ENCODE results near the gene NOX4.

Gene NOX4
- long read RNA-seq, donor 1, partial matches to known transcripts, result 0 of 5 reads
- long read RNA-seq, donor 1, other reads (novel, unspliced or antisense), result 0 of 5 reads
- long read RNA-seq, donor 2, partial matches to known transcripts, result 0 of 6 reads
- long read RNA-seq, donor 2, other reads (novel, unspliced or antisense), result 0 of 6 reads
- long read RNA-seq, donor 3, partial matches to known transcripts, result 7 of 8 reads
- long read RNA-seq, donor 3, other reads (novel, unspliced or antisense), result 0 of 8 reads
- long read RNA-seq, donor 4, partial matches to known transcripts, result 0 of 5 reads
- long read RNA-seq, donor 4, other reads (novel, unspliced or antisense), result 0 of 5 reads
- long read RNA-seq, donor 5, partial matches to known transcripts, result 0 of 3 reads
- long read RNA-seq, donor 5, other reads (novel, unspliced or antisense), result 0 of 3 reads
- long read RNA-seq, donor 6, partial matches to known transcripts, result 0 of 6 reads
- long read RNA-seq, donor 6, other reads (novel, unspliced or antisense), result 0 of 6 reads
- long read RNA-seq, donor 7, transcript NOX4-201 (18 exons, 2,388 nt), result major isoform, 7 of 9 reads
- long read RNA-seq, donor 7, partial matches to known transcripts, result 0 of 9 reads
- long read RNA-seq, donor 7, other reads (novel, unspliced or antisense), result 0 of 9 reads
- long read RNA-seq, donor 8, partial matches to known transcripts, result 0 of 7 reads
- long read RNA-seq, donor 8, other reads (novel, unspliced or antisense), result 0 of 7 reads

DNA sequence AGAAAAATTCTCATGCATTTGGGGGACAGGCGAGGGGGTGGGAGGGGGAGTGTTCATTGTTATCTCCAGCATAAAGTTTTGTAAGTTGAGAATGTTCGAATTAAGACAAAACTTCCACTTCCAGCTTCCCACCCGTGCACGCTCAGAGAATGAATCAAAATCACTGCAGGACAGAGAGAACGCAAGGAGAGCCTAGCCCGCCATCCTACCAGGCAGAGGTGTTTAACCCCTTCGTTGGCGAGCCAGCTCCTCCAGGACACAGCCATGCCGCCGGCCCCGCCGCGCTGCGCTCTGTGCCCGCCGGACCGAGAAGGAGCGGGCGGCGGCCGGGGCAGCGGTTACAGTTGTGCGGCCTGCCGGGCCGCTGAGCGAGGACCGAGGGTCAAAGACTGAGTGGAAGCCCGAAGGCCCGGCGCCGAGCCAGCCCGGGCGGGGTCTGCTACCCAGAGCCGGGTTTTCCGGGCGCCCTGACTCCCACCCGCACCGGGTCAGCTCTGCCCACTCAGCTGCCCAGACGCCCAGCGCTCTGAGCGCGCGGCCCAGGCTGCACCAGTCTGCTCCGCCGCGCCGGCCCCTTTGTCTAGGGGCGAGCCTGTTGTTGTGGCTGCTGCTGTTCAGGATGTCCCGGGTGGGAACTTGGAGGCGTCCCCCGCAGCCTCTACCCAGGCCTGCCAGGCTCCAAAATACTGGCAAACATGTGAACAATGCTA lies at the start of gene NOX4:
Gene NOX4, minus strand, starts transcription at position 395 of the 710 bp plus-strand sequence. Its CDS starts 129 bp downstream, at position 266.
- peak; percentile 97 for DNase-seq

DNA sequence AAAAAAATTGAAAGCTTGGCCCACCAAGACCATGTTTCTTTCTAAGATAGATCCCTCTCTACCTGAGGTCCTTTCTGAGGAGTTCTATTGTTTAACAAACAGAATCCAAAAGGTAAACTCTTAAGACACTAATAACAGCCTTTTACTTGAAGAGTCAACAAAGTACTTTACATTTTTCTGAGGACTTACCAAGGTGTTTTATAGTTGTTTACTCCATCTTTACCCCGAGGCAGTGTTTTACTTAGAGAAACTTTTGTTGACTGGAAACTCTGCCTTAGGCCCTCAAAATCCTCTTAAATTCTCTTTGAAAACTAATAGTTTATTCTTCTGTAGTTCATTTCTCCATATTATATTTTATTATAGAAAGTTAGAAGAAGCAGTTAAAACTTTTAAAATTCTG lies 49.7 kb upstream of the NOX4 start:
- no peak for DNase-seq

DNA sequence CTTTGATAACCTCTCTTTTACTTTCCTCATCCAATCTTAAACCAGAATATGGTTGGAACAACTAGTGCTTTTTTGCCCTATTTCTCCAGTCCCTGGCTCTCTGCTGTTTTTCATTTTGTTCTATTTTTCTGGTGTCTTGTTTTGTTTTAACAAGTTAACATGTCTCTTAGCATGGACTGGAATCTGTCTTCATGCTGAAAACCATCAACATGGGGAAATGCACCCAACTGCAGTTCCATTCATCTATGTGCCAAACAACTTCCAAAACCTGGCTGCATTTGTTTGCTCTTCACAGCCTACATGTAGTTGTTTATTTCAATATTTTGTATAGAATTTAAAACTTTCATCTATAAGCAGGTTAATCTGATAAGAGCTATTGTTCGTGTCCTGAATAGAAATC lies 46.8 kb upstream of the NOX4 start:
- no peak for DNase-seq

DNA sequence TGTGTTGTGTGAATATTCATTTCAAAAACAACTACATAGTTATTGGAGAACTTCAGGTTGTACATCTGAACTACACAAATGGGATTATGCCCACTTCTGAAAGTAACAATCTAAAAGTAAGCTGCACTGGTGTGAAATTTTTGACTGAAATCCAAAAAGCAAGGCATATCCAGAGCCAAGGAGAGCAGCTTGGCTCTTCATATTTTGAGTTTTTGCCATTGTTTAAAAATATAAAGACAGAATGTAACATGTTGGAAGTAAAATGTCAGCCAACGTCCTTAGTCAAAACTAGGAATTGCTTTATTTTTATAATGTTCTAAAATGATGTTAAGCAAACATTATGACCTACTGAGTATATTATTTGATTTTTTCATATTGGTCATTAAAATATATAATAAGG lies 45.8 kb upstream of the NOX4 start:
- no peak for DNase-seq

DNA sequence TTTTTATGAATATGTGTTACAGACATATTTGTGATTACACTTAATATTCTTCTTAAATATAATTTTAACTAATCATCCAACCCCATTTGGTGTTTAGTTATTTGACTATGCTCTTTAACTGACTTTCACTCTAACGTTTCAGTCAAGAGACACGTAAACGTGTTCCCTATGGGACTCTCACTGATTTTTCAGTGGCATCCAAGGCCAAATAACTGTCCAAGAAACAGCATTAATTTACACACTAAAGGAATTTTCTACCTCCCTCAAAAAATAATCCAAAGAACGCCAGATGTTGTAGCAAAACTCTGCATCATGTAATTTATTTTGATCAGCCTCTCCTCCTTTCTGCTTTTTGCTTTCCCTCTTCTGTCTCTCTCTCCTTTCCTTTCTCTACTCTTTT lies 44.0 kb upstream of the NOX4 start:
- DNase-seq, result no peak

DNA sequence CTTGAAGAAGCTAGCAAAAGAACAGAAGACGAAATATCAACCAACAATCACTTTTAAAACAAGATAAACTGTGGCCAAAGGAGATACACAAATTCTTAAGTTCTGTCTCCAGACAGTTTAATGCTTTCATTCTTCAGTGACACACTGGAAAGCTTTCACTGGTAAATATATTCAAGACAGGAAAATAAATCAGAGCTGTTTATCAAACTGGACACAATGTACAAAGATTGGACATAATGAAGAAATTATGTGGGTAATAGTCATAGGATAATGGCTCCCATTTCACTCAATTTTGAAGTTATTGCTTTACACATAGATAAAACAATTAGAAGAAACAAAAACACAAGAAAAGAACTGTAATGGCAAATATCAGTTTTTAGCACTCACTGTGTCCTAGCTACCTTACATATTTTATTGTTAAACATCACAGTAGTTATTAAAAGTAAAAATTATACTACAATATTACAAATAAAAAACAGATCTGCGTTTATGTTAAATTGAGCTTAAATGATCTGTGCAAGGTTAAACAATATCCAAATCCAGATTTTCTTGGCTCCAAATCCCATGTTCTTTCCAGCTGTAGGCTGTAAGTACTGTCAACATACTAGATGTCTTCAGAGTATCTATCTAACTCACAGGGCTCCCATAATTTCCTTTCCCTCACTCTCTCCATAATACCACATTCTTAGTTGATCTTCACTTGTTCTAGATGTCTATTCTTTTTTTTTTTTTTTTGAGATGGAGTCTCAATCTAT lies 38.6 kb upstream of the NOX4 start:
- no peak for DNase-seq

DNA sequence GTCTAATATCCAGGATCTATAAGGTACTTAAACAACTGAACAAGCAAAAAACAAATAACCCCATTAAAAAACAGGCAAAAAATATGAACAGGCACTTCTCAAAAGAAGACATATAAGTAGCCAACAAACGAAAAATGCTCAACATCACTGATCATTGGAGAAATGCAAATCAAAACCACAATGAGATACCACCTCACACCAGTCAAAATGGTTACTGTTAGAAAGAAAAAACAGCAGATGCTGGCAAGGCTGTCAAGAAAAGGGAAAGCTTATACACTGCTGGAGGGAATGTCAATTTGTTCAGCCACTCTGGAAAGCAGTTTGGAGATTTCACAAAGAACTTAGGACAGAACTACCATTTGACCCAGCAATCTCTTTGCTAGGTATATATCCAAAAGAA lies 30.6 kb upstream of the NOX4 start:
- no peak for DNase-seq

DNA sequence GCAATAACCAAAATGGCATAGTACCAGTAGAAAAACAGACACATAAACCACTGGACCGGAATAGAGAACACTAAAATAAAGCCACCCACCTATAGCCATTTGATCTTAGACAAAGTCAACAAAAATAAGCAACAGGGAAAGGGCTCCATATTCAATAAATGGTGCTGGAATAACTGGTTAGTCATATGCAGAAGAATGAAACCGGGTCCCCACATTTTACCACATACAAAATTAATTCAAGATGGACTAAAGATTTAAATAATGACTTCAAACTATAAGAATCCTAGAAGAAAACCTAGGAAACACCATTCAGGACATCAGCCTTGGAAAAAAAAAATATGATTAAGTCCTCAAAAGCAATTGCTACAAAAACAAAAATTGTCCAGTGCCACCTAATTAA lies 30.1 kb upstream of the NOX4 start:
- DNase-seq, result no peak

DNA sequence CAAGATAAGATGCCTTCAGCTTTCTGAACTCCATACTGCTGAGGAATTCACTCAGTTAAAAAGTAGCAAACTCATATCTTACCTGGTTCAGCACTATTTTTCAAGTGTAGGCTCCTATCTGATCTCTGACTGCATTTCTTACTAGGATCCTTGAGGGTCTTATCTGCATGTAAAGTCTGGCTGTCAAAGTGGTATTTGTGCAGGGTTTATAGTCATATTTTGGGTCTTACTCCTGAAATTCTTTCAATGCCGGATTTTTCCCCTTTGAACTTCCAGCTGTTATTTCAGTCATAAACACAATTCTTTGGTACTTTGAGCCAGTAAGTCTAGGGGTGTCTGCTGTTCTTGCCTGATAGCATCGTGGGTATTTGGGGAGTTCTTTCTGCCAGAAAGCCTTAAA lies 25.3 kb upstream of the NOX4 start:
- DNase-seq, result no peak

DNA sequence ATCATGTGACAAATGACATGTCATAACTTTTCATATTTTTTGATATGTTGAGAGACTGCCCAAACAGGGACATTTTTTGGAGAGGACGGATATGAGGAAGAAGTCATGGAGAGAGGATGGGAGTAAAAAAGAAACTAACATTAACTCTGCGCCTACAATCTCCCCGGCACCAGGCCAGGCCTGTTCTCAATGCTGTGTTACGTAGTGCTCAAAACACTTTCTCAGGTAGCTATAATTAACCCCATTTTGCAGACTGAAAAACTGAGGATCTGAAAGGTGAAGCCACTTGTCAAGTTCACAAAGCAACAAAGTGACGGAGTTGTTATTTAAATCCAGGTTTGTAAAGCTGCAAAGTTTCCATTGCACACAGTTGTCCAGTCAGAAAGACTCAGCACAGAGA lies 17.4 kb upstream of the NOX4 start:
- no peak for DNase-seq

DNA sequence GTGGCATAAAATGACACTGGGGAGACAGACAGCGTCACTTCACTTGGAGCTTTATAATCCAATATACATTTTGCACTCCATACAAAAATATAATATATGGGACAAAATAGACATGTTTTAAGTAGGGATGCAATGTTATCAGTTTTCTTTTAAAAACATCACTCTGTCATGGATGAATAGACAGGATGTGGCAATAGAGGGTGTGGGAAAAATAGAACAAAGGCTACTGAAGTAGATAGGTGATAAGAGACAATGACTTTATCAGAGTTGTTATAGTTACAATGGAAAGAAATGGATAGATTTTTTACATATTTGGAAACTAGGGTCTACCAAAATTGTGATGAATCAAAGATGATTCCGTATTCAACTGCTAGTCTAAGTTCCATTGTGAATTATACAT lies 13.1 kb upstream of the NOX4 start:
- DNase-seq, result no peak

DNA sequence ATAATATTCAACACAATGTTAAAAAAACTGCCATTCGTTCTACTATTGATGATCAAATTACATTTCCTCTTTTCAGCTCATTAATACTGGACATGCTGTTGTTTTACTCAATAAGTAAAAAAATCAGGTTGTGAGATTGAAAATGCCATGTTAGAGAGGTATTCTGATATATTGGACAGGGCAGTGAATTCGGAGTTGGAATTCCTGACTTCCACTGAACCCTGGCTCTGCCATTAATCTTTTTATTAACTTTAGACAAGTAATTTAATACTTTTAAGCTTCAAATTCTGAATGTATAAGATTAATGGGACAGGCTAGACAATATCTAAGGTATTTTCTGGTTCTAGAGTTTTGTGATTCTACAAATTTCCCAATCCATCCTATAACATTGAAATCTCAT lies 12.2 kb upstream of the NOX4 start:
- DNase-seq, result no peak

DNA sequence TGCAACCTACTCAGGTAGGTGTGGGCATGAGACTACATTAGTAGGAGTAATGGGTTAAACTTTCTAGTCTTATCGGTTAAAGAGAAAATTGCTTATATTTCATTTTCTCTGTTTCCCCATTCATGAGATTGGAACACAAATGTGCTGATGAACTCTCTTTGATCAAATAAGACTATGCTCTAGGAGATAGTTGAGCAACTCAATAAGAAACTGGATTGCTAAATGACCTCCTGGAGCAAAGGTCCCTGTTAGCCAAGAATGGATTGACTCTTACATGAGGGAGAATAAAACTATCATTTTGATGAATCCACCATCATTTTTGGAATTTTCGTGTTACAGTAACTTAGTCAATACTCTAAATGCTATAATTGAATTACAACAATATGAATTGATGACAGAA lies 11.1 kb upstream of the NOX4 start:
- no peak for DNase-seq

DNA sequence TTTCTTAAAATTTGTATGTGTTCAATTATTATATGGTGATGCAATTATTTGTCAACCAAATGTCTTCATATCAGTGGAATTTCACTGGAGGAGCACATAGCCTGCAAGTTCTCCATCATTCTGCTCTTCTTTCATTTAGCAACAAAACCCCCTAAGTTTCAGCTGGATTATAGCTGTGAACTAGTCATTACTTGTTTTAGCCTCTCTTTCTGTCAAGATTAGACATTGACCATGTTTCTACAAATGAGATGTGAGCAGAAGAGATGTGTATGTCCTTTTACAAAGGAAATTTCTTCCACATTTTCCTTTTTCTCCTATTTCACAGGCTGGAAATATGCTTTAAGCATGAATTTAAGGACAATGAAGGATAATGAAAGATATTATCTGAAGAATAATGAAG lies 9.2 kb upstream of the NOX4 start:
- DNase-seq, result no peak

DNA sequence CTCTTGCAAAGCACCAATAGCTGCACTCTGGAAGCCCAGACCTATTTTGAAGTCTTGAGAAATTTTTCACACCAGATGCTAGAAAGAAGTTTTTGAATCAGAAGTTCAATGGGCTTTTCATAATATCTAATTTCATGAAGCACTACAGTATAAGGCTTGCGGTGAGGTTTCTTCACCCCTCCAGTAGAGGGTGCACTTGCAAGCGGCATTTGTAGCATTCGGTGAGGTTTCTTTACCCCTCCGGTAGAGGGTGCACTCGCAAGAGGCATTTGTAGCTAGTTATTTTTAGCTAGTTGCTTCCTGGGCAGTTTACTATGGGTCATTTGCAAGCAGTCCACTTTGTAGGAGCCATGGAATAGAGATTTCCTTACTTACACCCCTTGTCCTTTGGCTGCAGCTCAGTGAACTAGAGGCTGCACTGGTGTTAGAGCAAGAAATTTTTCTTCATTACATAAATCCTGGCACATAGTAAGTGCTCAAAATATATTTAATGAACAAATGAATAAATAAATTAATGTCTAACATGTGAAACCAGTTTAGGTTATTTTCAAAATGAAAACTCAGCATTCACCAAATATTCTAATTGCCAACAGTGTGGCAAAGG lies 7.8 kb upstream of the NOX4 start:
- DNase-seq, result no peak

DNA sequence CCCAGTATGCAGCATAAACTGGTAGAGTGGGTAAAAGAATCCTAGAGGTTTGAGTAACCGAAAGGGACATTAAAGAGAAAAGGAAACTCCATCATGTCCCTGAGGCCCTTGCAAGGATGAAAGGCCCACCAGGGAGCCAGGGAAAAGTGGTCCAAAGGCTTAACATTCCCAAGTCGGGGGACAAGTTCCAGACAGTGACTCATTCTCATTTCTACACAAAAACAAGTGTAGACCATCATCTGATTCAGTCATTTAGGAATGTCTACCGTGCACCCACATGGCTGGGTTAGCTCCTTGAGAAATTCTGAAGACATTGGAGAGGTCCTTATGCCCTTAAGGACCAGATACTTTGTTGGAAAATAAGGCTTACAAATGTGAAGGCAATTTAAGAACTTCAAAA lies 4.8 kb upstream of the NOX4 start:
- DNase-seq, result no peak

DNA sequence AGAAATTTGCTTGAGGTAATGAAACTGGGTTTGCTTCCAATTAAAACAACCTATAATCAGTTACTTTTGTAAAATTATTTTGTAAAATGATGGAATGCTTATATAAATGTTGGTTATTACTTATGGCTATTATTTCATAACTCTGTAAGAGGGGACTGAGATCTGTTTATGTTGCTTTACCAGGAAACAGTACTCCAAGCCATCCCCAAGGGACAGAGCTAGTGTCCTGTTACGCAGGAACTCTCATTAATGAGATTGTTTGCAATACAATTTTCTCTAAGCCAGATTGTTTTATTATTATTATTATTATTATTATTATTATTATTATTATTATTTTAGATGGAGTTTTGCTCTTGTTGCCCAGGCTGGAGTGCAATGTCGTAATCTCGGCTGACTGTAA lies 2.3 kb upstream of the NOX4 start:
- no peak for DNase-seq

DNA sequence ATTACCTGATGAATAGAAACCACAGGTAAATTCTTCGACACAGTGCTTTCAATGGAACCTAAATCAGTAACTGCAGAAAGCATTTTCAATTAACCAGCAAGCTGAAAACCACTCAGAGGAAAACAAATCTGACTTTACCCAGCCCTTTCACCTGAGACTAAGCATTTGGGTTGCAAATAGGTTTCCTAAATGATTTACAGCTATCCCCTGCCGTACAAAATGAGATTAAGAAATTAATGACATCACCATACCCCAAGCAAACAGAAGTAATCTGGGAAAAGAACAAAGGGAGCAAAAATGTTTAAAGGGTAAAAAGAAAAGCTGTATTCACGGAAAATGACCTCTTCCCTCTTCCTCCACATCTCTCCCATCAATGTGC lies 584 bp downstream of the NOX4 start:
- DNase-seq, result no peak

DNA sequence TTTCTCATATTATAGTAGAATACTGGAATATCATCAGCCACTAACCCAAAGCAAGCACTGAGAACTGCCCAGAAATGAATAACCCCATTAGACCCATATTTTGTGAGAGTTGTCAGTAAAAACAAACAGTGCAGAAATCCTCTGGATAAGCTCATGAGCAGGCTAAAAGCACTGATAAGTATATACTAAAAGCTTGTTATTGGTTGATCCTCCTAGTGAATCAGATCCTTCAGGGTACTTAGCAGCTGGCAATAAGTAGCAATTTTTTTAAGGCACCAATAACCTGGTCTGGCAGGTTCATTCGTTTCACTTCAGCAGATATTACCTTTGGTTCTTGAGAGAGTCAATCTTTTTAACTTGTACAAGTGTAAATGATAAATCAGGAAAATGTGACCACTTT lies 1.2 kb downstream of the NOX4 start:
- DNase-seq, result no peak

DNA sequence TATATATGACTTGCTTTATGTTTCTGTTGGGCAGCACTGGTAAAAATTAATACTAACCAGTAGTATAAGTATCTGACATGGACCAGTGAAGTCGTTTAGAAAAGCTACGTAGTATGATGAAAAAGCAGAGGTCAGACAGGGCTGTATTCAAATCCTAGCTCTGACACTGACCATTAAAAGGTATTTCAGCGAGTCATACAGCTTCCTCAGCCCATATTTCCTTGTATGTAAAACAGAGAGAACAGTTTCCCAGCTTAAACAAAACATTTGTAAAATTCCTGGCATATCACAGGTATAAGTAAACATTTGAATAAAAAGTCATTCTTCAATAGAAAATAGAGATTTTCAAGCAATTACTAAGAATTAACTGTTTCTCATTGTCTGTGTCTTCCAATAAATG lies 4.2 kb downstream of the NOX4 start:
- no peak for DNase-seq

DNA sequence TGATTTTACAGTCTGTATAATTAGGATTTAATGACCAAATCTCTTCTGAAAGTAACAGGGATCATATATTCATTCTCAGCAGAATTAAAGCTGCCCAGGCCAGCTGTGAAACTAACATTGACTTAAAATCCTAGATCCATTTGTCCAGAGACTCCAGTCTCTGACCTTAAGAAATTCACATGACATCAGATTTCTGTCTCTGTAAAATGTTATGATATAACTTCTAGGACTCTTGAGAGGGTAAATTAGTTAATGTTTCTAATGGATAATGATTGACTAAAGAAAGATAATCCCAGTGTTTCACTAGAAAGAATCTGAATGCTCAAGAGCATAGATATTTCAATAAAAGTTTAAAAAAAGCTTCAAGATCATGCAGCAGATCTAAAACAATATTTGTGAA lies 6.3 kb downstream of the NOX4 start:
- DNase-seq, result no peak

DNA sequence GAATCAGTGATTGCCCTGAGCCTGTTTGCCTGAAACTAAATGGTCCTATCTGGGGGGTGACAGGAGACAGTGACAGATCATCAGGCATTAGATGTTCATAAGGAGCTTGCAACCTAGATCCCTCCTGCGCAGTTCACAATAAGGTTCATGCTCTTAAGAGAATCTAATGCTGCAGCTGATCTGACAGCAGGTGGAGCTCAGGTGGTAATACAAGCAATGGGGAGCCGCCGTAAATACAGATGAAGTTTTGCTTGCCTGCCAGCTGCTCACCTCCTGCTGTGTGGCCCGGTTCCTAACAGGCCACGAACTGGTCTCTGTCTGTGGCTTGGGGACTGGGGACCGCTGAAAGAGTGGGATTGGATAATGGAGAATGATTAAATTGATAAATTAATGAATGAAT lies 14.0 kb downstream of the NOX4 start:
- DNase-seq, result no peak

Measured in right kidney (tissue), 9 donors.